Measurements from ENCODE around the gene ZG16. TPM values are rescaled to one million over a fixed set of nuclear protein-coding genes. Genes with fewer than 3 reads are reported as not detected.

Gene ZG16
- total RNA-seq, 2 donors from 2014 or later = not detected

- Mint-ChIP-seq H3K27ac (no peak overlapping the region), H3K4me3 (no peak overlapping the region), H3K27me3 (ENCODE audit: insufficient read depth) (no peaks in the 10 kb centered on the region), H3K9me3 (no peaks in the 10 kb centered on the region), H3K4me1 (peaks cover 19% of the 10 kb centered on the region), H3K36me3 (ENCODE audit: low read depth) (peaks cover 50% of the 10 kb centered on the region)
- H3K9me3 ChIP-seq (ENCODE audit: control insufficient read depth, low read length) = no peaks in the 10 kb centered on the region
- H3K27ac ChIP-seq (ENCODE audit: low read depth, low read length) = no peak overlapping the region
- H3K36me3 ChIP-seq (ENCODE audit: control insufficient read depth, insufficient read depth, low read length) = peaks cover 62% of the 10 kb centered on the region
- H3K4me1 ChIP-seq (ENCODE audit: control insufficient read depth, insufficient read depth, low read length) = no peaks in the 10 kb centered on the region
- DNase-seq = no peak
- no peaks in the 10 kb centered on the region for H3K27me3 ChIP-seq (ENCODE audit: control insufficient read depth, insufficient read depth, low read length, poor library complexity, severe bottlenecking)
- TF ChIP-seq CTCF (conservative IDR thresholded peaks at IDR 0.05) = no peak
- 96 to 100% methylated on average over 6 to 8 of the region's 8 CpGs for WGBS, 2 experiments (ENCODE audit: insufficient coverage in 1 of 2, insufficient read length in 1 of 2)
- no peak overlapping the region for H3K4me3 ChIP-seq (ENCODE audit: low read length)
- H3K9ac ChIP-seq (ENCODE audit: extremely low read depth, low read length, poor library complexity, severe bottlenecking) = no peak overlapping the region
Observed at GRCh38 chr16:29802416-29802935, 24.4 kb downstream of the ZG16 start.

- Mint-ChIP-seq H3K4me3 (peak overlapping the region; percentile 92), H3K36me3 (ENCODE audit: low read depth) (peaks cover 50% of the 10 kb centered on the region), H3K9me3 (no peaks in the 10 kb centered on the region), H3K27me3 (ENCODE audit: insufficient read depth) (no peaks in the 10 kb centered on the region), H3K27ac (peak overlapping the region; percentile 42), H3K4me1 (peaks cover 27% of the 10 kb centered on the region)
- H3K9me3 ChIP-seq (ENCODE audit: control insufficient read depth, low read length) = no peaks in the 10 kb centered on the region
- H3K9ac ChIP-seq (ENCODE audit: extremely low read depth, low read length, poor library complexity, severe bottlenecking) = no peak overlapping the region
- peaks cover 57% of the 10 kb centered on the region for H3K36me3 ChIP-seq (ENCODE audit: control insufficient read depth, insufficient read depth, low read length)
- H3K27ac ChIP-seq (ENCODE audit: low read depth, low read length) = no peak overlapping the region
- no peak for TF ChIP-seq CTCF (conservative IDR thresholded peaks at IDR 0.05)
- no peaks in the 10 kb centered on the region for H3K27me3 ChIP-seq (ENCODE audit: control insufficient read depth, insufficient read depth, low read length, poor library complexity, severe bottlenecking)
- 89 to 95% methylated on average over 5 to 7 of the region's 8 CpGs for WGBS, 2 experiments (ENCODE audit: insufficient coverage in 1 of 2, insufficient read length in 1 of 2)
- H3K4me1 ChIP-seq (ENCODE audit: control insufficient read depth, insufficient read depth, low read length) = peaks cover 11% of the 10 kb centered on the region
- H3K4me3 ChIP-seq (ENCODE audit: low read length) = no peak overlapping the region
- no peak for DNase-seq
Observed at GRCh38 chr16:29804020-29804419, 26.0 kb downstream of the ZG16 start.

GRCh38 chr16:29804455-29805231 is 26.6 kb downstream of the ZG16 start:
- peak; percentile 71 for DNase-seq
- Histone ChIP-seq H3K9ac (ENCODE audit: extremely low read depth, low read length, poor library complexity, severe bottlenecking) (peak overlapping the region; percentile 61), H3K4me1 (ENCODE audit: control insufficient read depth, insufficient read depth, low read length) (peaks cover 17% of the 10 kb centered on the region), H3K9me3 (ENCODE audit: control insufficient read depth, low read length) (no peaks in the 10 kb centered on the region), H3K4me3 (ENCODE audit: low read length) (peak overlapping the region; percentile 80), H3K36me3 (ENCODE audit: control insufficient read depth, insufficient read depth, low read length) (peaks cover 55% of the 10 kb centered on the region), H3K27me3 (ENCODE audit: control insufficient read depth, insufficient read depth, low read length, poor library complexity, severe bottlenecking) (no peaks in the 10 kb centered on the region), H3K27ac (ENCODE audit: low read depth, low read length) (peak overlapping the region; percentile 83)
- Mint-ChIP-seq H3K4me3 (peak overlapping the region; percentile 92), H3K27me3 (ENCODE audit: insufficient read depth) (no peaks in the 10 kb centered on the region), H3K36me3 (ENCODE audit: low read depth) (peaks cover 45% of the 10 kb centered on the region), H3K27ac (peak overlapping the region; percentile 100), H3K9me3 (no peaks in the 10 kb centered on the region), H3K4me1 (peaks cover 29% of the 10 kb centered on the region)
- TF ChIP-seq CTCF (conservative IDR thresholded peaks at IDR 0.05) = no peak
- WGBS, 2 experiments (ENCODE audit: insufficient coverage in 1 of 2, insufficient read length in 1 of 2) = 33 to 42% methylated on average over 18 to 26 of the region's 26 CpGs
